Stimulated activated CD8-positive, alpha-beta memory T cell treated with anti-CD3 and anti-CD28 coated beads, Interleukin-7, amount 100 ng/mL, for 48 hours (primary cell): ENCODE results near the gene DTYMK.

ENCODE experiments used
- DNase-seq, 2 donors: peaks; one replicate each; pipeline ENCODE4 v3.0.0-alpha.2; 2020; ENCODE audit warnings: low read depth in 1 of 2; ENCODE audit errors: extremely low read depth in 1 of 2

Gene DTYMK

DNA sequence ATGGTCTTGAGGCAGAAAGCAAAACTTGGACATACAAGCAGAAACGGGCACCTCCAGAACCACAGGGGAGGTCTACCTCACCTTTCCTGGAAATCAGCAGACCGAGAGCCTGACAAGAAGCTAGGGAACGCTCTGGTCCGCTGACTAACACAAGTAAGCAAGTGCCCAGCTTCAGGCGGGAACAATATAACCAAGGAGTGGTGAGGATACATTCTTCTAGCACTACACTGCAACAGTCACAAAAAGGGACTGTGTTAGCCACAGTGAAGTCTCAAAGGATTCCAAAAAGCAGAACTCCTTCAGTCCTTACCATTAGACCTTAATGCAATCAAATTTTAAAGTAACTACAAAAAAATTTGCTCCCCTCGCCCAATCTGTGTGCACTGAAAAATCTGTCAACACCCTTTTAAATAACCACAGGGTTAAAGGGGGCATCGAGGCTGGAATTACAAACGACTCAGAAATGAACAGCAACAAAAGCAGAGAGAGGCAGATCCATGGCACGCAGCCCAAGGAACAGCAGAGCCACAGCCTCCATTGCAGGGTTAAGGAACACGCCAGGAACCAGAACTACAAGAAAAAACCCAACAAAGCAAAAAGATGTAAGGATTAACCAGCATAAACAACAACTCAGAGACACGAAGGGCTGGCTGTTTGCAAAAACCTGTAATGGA, 56.7 kb downstream of the DTYMK start:
- no peak for DNase-seq

DNA sequence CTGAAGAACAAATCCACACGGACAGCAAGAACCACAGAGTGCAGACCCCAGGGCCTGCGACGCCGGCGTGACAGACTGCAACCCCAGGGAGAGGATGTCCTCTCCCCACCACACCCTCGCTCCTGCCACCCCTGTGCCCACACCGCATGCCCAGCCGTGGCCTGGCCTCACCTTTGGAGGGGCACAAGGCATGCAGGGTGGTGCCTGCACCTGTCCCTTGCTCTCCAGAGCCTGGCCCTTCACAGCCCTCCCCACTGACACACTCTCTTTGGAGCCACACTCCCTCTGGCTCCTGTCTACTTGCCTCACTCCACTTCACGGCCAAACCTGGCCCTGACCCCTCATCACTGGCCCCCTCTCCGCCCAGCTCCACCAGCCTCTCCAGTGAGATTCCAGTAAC, 58.9 kb downstream of the DTYMK start:
- DNase-seq: no peak
